ENCODE data around the gene CDH4.

Gene CDH4

GRCh38 chr20:61803416-61803914 is 551.4 kb downstream of the CDH4 start:
- no peak for DNase-seq

DNA sequence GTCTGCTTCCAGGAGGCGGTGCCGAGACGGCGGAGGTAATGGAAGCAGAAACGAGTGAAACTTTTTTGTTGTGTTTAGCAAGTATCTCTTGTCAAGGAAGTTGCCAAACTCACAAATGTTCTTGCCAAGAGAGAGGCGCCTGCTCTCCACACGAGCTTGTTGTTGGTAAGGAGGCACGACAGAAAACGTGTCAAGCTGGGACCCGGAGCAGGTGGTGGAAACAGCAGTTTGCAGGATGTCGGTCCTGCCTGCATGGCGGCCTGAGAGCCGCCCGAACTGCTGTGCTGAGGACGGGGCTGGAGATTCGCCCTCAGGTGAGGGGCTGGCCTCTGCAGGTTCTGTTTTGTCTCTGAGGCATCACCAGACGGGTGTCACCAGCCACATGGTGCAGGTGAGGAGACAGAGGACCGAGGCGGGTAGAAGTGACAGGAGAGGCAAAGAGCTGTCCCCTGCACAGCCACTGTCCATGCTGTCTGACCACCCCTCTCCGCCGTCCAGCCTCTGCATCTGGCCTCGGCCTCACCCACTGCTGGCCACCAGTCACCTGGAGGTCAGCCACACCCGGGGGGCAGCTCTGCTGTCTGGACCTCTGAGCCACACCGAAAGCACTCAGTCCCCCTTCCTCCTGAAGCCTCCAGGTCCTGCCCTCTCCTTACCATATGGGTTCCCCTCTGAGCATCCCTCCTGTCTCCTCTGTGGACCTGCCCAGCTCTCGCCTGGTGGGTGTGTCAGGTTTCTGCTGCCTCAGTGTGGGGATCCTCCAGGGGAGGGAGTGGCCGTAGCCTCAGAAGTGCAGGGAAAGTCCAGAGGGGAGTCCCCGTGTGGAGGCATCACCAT is 552.1 kb downstream of the CDH4 start:
- peak; percentile 47 for DNase-seq

DNA sequence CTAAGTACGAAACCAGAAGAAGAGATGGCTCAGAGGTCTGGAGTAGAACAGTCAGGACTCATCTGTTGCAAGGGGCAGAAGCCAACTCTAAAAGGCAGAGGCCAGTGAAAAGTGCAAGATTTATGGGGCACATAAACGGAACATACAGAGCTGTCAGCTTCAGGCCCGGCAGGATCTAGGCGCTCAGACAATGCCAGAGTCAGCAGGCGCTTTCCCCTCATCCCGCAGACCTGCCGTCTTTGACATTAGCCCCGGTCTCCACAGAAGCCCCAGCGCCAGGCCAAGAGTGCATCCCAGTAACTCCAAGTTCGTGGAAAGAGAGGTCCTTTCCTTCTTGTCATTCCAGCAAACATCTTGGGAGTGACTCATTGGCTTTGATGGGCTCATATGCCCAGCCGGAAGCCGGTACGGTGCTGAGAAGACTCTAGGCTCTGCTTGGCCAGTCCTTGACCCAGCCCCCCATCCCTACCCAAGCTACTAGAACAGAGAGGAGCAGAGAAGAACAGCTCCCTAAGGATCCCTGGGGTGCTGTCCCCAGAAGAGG is 552.8 kb downstream of the CDH4 start:
- no peak for DNase-seq

DNA sequence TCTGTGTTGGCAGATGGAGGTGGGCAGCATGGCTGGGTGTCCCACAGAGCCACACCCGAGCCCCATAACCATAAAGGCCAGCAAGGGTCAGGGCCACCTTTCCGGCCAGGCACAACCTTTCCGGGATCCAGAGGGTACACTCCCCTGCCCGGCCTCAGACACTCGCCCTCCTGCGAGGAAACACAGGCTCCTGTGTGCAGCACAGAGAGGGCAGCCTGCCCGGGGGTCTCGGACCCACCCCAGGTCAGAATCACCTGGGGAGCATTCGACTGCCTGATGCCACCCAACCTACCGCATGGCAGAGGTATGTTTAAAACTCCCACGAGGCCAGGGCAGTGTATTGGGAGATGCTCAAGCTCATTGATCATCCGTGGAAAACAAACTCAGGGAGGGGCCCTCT is 553.3 kb downstream of the CDH4 start:
- DNase-seq, result no peak

DNA sequence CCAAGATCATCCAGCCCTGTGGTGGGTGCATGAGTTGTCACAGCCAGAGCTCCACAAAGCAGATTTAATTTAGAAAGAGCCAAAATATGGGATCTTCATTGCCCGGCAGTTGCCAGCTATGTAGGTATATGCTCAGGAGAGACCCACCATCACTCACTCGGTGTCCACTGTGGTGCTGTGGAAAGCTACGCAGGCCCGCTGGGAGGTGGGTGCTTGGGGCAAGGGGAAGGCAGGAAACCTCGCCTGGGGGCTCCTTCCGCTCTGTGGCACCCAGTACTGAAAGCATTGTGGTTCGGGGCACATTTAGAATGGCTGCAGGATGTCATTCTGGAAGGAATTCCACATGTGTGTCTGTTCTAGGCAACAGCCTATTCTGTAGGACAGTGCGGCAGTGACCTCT is 553.7 kb downstream of the CDH4 start:
- DNase-seq, result no peak

DNA sequence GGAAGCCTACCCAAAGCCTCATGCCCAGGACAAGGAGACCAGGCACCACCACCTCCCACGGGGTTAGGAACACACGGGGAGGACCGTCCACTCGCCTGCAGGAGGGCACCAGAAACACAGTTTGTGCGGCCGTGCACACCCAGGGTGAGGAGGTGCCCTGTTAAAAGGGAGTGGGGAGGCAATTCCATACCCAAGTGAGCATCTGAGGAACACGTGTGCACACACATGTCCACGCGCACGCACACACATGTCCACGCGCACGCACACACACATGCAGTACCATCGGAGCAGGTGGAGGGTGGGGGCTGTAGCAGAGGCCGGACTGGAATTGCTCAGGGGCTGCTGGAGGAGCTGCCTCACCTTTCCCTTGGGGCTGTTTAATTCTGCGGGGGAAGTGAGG is 554.3 kb downstream of the CDH4 start:
- DNase-seq, result no peak

- no peak for DNase-seq
Measured at GRCh38 chr20:61806995-61807394, 554.9 kb downstream of the CDH4 start.

DNA sequence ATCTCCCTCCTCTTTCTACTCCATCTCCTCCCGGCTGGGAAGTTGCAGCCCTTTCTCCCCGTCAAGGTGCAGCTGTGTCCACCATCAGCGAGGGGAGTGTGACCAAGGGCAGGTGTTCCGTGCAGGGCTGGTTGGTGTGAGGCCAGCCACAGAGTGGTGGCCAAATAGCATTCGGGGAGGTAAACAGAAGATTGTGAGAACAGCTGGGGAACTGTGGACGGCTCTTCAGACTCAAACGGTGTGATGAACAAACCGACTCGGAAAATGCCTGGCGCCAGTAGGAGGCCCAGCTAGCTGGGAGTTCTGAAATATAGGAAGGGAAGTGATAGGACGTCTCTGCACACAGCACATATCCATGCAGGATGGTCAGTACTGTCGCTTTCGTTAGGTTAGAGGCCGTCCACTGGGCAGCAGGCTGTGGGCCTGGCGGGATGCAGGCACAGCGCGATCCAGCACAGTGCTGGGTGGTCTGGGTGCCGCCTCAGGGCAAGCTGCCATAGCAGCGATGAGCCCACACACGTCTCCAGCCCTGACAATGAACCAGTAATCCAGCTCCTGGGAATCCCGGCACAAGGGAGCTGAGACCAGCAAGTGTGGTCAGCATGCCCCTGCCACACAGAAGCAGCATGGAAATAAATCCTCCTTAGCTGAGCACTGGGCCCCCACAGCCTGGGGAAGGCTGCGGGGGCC is 555.6 kb downstream of the CDH4 start:
- DNase-seq, result no peak

GRCh38 chr20:61808447-61808846 is 556.4 kb downstream of the CDH4 start:
- no peak for DNase-seq

DNA sequence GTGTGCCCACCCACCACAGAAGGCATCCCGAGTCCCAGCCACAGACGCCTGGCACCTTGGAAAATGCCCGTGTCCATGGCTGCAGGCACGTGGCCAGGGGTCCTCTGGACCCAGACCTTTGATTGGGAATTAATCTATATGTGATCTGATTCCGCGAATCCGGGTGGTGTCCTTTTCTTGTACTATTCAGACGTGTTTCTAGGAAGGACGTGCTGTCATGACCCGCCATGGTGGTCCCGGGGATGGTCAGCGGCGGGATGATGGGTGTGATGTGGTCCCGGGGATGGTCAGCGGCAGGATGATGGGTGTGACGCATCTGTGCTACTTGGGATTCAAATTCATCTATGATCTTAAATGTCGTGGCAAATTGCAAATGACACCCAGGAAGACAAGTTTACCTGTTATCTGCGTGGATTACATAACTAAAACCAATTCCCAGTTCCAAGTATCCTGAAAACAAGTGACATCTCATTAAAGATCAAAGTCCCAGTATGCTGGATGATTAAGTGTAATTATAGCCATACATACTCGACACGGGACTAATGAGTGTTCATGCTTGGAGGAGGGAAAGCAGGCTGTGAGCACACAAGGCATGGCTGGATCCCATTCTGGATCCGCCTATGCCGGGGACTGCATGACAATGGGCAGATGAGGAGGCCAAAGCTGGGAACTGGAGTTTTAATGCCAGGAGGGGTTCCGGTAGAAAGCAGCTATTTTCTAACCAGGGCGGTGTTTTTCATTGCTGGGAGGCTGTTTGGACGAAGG is 557.1 kb downstream of the CDH4 start:
- DNase-seq, result no peak

DNA sequence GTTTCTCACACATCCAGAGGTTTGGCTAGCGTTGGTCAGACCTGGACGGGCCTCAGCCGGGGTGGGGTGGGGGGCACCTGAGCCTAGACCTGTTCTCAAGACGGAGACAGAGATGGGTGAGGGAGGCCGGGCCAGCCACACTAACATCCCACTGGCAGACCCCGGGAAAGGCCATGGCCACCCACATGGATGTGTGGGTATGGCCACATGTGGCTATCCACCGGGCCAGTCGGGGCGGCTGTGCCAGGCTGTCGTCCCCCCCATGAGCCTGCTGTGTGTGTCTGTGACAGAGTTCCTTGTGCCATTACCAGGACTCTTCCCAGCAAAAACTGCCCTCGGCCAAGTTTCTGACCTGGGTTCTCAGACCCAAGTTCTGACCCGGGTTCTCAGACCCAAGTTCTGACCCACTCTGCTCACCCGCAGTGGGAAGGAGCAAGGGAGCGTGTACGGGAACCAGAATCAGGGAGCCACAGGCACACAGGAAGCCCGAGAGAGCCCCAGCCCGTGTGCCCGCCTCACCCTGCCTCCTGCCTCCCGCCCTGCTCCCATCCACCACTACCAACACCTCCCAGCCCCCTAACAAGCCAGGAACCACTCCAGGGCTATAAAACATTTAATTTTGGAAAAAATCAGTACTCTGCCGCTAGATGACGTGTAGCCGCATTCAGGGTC is 558.1 kb downstream of the CDH4 start:
- DNase-seq, result no peak

DNA sequence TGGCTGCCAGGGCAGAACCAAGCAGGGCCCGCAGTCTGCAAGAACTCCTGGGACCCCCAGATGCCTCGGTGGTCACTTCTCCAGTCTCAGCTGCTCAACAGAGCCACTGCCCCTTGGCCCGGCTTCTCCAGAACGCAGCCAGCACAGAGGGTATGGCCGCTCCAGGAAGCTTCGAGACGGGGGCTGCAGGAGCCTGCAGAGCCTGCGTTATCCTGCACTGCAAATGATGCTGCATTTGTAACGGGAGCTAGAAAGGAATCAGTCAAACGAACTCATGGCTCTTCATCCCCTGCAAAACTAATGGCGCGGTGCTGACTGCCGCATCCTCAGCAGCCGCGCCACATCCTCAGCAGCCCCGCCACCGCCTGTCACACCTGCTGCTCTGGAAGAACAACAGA is 558.7 kb downstream of the CDH4 start:
- DNase-seq, result no peak

DNA sequence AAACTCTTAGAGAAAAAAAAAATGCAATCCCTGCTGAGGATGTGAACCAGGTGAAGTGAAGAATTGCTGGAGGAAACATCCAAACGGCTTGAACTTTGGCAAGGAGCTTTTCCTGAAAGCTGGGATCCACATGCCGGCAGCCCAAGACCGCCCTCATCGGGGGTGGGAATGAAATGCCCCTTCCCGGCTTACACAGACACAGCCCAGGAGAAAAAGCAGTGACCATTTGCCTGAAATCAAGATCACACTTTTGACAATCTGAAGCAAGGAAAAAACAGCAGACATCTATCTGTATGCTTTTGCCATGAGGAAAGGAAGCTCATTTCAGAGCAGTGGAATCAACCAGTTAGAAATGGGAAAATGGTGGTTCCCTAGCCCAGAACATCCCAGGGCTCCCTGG is 559.1 kb downstream of the CDH4 start:
- DNase-seq, result no peak

GRCh38 chr20:61812121-61812844 is 560.2 kb downstream of the CDH4 start:
- DNase-seq, result no peak

GRCh38 chr20:61812845-61813485 is 560.9 kb downstream of the CDH4 start:
- no peak for DNase-seq

GRCh38 chr20:61813791-61814190 is 561.7 kb downstream of the CDH4 start:
- DNase-seq, result no peak

DNA sequence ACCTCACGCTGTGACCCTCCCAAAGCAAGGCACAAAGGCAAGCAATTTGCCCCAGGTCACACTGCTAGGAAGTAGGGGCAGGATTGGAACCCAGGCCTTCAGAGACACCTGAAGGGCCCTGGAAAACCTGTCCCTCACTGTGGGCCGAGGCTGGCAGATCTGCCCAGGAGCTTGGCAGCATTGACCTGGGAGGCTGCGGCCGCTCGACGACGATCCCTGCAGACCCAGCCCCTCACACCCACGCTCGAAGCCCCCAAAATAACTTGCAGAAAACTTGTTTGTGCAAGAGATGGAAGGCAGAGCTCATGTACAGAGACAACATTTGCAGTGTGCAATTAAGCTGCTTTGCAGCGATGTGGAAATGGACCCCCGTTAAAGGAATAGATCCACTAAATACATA is 562.2 kb downstream of the CDH4 start:
- no peak for DNase-seq

GRCh38 chr20:61814726-61815125 is 562.7 kb downstream of the CDH4 start:
- DNase-seq, result no peak

DNA sequence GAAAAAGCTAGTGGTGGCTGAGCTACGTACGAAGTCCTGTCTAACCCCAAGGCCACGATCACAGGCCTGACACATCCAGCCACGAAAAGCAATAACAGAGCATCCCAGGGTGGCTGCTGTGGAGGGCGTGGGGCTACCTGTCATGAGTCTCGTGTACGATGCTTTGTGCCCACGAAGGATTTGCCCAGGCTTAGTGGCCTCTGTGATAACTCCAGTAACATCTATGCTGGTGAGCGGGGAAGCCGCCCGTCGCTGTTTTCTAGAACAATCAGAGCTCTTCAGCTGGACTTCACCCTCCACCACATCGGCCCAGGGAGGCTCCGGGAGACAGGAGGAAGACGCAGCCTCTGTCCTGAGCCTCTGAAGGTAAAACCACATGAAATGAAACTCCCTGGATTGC is 563.1 kb downstream of the CDH4 start:
- DNase-seq, result no peak

DNA sequence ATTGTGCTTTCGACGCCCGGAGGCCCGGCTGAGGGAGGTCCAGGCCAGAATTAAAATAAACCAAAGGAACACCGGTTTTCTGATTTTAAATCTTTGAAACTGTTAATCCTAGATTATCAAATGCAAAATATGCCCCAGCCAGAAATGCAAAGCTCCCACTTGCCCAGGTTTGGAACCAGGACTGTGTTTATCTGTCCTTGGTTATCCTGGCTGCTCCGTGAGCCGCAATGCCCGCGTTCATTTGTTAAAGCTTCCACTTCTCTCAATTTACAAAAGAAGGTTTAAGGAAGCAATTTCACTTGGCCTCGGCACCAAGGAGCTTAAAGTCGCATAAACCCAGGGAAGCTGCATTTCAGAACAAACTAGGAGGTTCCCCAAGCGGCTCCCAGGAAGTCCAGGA is 563.6 kb downstream of the CDH4 start:
- no peak for DNase-seq

Measured in RPMI8226 (cell line).